A549 (cell line): ENCODE measurements around the gene SMARCA4. TPM values are rescaled to one million over a fixed set of nuclear protein-coding genes. Genes with fewer than 3 reads are reported as not detected.

Experiments
- ATAC-seq, 2 experiments: fragments of 200-7000 bp in 1 of 2; fragments of >200 bp in 1 of 2; cut with Nextera tagmentation in 1 of 2; cut with Tn5 transposase in 1 of 2; 3 replicates each; pipeline versions ENCODE4 v1.8.0 to v1.9.1; 2018 to 2020; ENCODE audit warnings: mild to moderate bottlenecking in 1 of 2, moderate library complexity in 1 of 2
- CTCF ChIA-PET: fragments of 300-600 bp; sonication (Branson Sonifier 250); formaldehyde crosslinking; extraction: SDS; loops from one replicate; lab custom pipeline; 2021; ENCODE audit warnings: antibody characterized with exemption, inconsistent platforms; lab: Yijun Ruan, JAX
- POLR2A ChIA-PET: fragments of 350-600 bp; formaldehyde crosslinking; extraction: SDS; loops from one replicate; lab custom pipeline; 2021; ENCODE audit warnings: antibody characterized with exemption, inconsistent platforms; lab: Yijun Ruan, JAX
- DNase-seq, 2 experiments: peaks; one replicate each; pipeline versions ENCODE4 v3.0.0 to v3.0.0-alpha.2; 2011 to 2016; ENCODE audit warnings: low read depth in 1 of 2, low spot score in 1 of 2
- FAIRE-seq: peaks from 2 replicates; lab custom pipeline; 2011; peaks lifted over from hg19 to GRCh38; lab: Jason Lieb, UNC
- H3K27ac ChIP-seq, 2 experiments: fragments of >200 bp; sonication (Bioruptor Twin); formaldehyde crosslinking; 3 replicates each; pipeline ENCODE4 v1.5.1; 2016 to 2017
- H3K4me1 ChIP-seq: fragments of >200 bp; sonication (Bioruptor Twin); formaldehyde crosslinking; 3 replicates; pipeline ENCODE4 v1.6.1; 2016
- H3K4me2 ChIP-seq: fragments of >200 bp; sonication (Bioruptor Twin); formaldehyde crosslinking; 3 replicates; pipeline ENCODE4 v1.6.1; 2016
- H3K4me3 ChIP-seq: fragments of >200 bp; sonication (Bioruptor Twin); formaldehyde crosslinking; 3 replicates; pipeline ENCODE4 v1.5.1; 2016
- H3K9me3 ChIP-seq: fragments of >200 bp; sonication (Bioruptor Twin); formaldehyde crosslinking; 3 replicates; pipeline ENCODE4 v1.6.1; 2016
- CBX2 ChIP-seq: fragments of 200-600 bp; sonication (generic); IDR thresholded peaks from 2 replicates; pipeline ENCODE4 v1.6.1; 2016; ENCODE audit warnings: low read depth, mild to moderate bottlenecking, borderline replicate concordance
- CBX8 ChIP-seq: fragments of 200-600 bp; sonication (generic); IDR thresholded peaks from 2 replicates; pipeline ENCODE4 v1.6.1; 2016
- CHD2 ChIP-seq: fragments of 150-350 bp; IDR thresholded peaks from 2 replicates; pipeline ENCODE4 v1.6.1; 2014; ENCODE audit warnings: low read length; ENCODE audit not compliant: partially characterized antibody
- CHD4 ChIP-seq: fragments of 200-600 bp; sonication (generic); IDR thresholded peaks from 2 replicates; pipeline ENCODE4 v1.6.1; 2016; ENCODE audit warnings: antibody characterized with exemption, mild to moderate bottlenecking, borderline replicate concordance
- EHMT2 ChIP-seq: fragments of 200-600 bp; sonication (generic); IDR thresholded peaks from 2 replicates; pipeline ENCODE4 v1.6.1; 2016; ENCODE audit warnings: antibody characterized with exemption, low read depth, mild to moderate bottlenecking, moderate library complexity
- EP300 ChIP-seq, 2 experiments: fragments of >200 bp; sonication (Bioruptor Twin); formaldehyde crosslinking; IDR thresholded peaks; 2 replicates in 1 of 2; 3 replicates in 1 of 2; pipeline ENCODE4 v1.6.1; 2016 to 2017
- ESRRA ChIP-seq: fragments of 150-350 bp; IDR thresholded peaks from 2 replicates; pipeline ENCODE4 v1.6.1; 2014; ENCODE audit warnings: mild to moderate bottlenecking, low read length, borderline replicate concordance
- FOSB ChIP-seq: fragments of 250-450 bp; sonication (Bioruptor Pico); IDR thresholded peaks from 2 replicates; pipeline ENCODE4 v1.5.0; 2020; ENCODE audit warnings: mild to moderate bottlenecking, moderate library complexity
- HDAC2 ChIP-seq: fragments of 200-600 bp; sonication (generic); IDR thresholded peaks from 2 replicates; pipeline ENCODE4 v1.6.1; 2016
- HOXA7 ChIP-seq: fragments of 250-450 bp; sonication (Bioruptor Pico); IDR thresholded peaks from 2 replicates; pipeline ENCODE4 v1.5.0; 2020; ENCODE audit warnings: mild to moderate bottlenecking, moderate library complexity
- HOXB13 ChIP-seq: fragments of 250-450 bp; sonication (Bioruptor Pico); IDR thresholded peaks from 2 replicates; pipeline ENCODE4 v1.5.0; 2020; ENCODE audit warnings: low read depth, mild to moderate bottlenecking, moderate library complexity
- HOXB5 ChIP-seq: fragments of 250-450 bp; sonication (Bioruptor Pico); IDR thresholded peaks from 2 replicates; pipeline ENCODE4 v1.5.0; 2020; ENCODE audit warnings: mild to moderate bottlenecking, moderate library complexity
- JUN ChIP-seq, 2 experiments: fragments of >200 bp; sonication (Bioruptor Twin); formaldehyde crosslinking; IDR thresholded peaks; 2 replicates in 1 of 2; 3 replicates in 1 of 2; pipeline ENCODE4 v1.6.1; 2016 to 2017
- JUNB ChIP-seq: fragments of >200 bp; sonication (Bioruptor Twin); formaldehyde crosslinking; IDR thresholded peaks from 2 replicates; pipeline ENCODE4 v1.6.1; 2016
- KDM1A ChIP-seq: fragments of 200-600 bp; sonication (generic); IDR thresholded peaks from 2 replicates; pipeline ENCODE4 v1.6.1; 2016; ENCODE audit warnings: low read depth, mild to moderate bottlenecking
- KDM5A ChIP-seq: fragments of 200-600 bp; sonication (generic); IDR thresholded peaks from 2 replicates; pipeline ENCODE4 v1.6.1; 2016; ENCODE audit warnings: antibody characterized with exemption, mild to moderate bottlenecking
- MAZ ChIP-seq: fragments of 150-350 bp; IDR thresholded peaks from 2 replicates; pipeline ENCODE4 v1.6.1; 2014; ENCODE audit warnings: antibody characterized with exemption, low read depth, low read length, borderline replicate concordance
- NR3C1 ChIP-seq: fragments of >200 bp; sonication (Bioruptor Twin); formaldehyde crosslinking; IDR thresholded peaks from 3 replicates; pipeline ENCODE4 v1.6.1; 2017
- PHF8 ChIP-seq: fragments of 200-600 bp; sonication (generic); IDR thresholded peaks from 2 replicates; pipeline ENCODE4 v1.6.1; 2016; ENCODE audit warnings: low read depth, mild to moderate bottlenecking, antibody characterized with exemption, moderate library complexity, borderline replicate concordance
- POLR2A ChIP-seq: IDR thresholded peaks from 2 replicates; pipeline ENCODE4 v1.6.1; 2012; ENCODE audit warnings: mild to moderate bottlenecking, low read length
- RARB ChIP-seq: fragments of 250-450 bp; sonication (Bioruptor Pico); IDR thresholded peaks from 2 replicates; pipeline ENCODE4 v1.8.0; 2021; ENCODE audit warnings: mild to moderate bottlenecking, moderate library complexity
- SMC3 ChIP-seq: fragments of >200 bp; sonication (Bioruptor Twin); formaldehyde crosslinking; IDR thresholded peaks from 3 replicates; pipeline ENCODE4 v1.6.1; 2018; ENCODE audit warnings: inconsistent platforms
- SREBF2 ChIP-seq: fragments of 450-650 bp; IDR thresholded peaks from 2 replicates; pipeline ENCODE4 v1.6.1; 2014; ENCODE audit warnings: mild to moderate bottlenecking, moderate library complexity
- TFCP2L1 ChIP-seq: fragments of 250-450 bp; sonication (Bioruptor Pico); IDR thresholded peaks from 2 replicates; pipeline ENCODE4 v1.5.0; 2021; ENCODE audit warnings: mild to moderate bottlenecking
- TP53 ChIP-seq: fragments of 250-450 bp; sonication (Bioruptor Pico); IDR thresholded peaks from 2 replicates; pipeline ENCODE4 v1.5.0; 2021; ENCODE audit warnings: mild to moderate bottlenecking, moderate library complexity
- ZNF302 ChIP-seq: fragments of 250-450 bp; sonication (Bioruptor Pico); IDR thresholded peaks from 2 replicates; pipeline ENCODE4 v1.9.0; 2021; ENCODE audit warnings: inconsistent platforms, mild to moderate bottlenecking, moderate library complexity
- WGBS: methylation state at CpG from one replicate; pipeline ENCODE4 v1.1.6; 2017; ENCODE audit errors: missing lambda C conversion rate; 5-methylcytosine and 5-hydroxymethylcytosine counted together
- polyA plus RNA-seq, 4 experiments: library from polyadenylated mRNA; depleted of rRNA in 3 of 4; stranded (reverse); fragments of >200 nt; fragmentation: RNase III in 1 of 4; extraction: RNeasy Plus Mini Kit Qiagen cat#74134 plus additional on column Dnase treatment in 1 of 4; gene quantifications; 2 replicates in 3 of 4; 3 replicates in 1 of 4; pipeline ENCODE4 v1.2.3, GENCODE V29; 2011 to 2017
- TF ChIP-seq, protein P1 (sequence below): IDR thresholded peaks from 2 replicates; pipeline ENCODE4 v1.6.1; 2012
- TF ChIP-seq, protein P2 (sequence below): fragments of >200 bp; sonication (Bioruptor Twin); formaldehyde crosslinking; IDR thresholded peaks from 2 replicates; pipeline ENCODE4 v1.6.1; 2016
- TF ChIP-seq, protein P3 (sequence below): IDR thresholded peaks from 2 replicates; pipeline ENCODE4 v1.6.1; 2012; ENCODE audit warnings: low read depth, borderline replicate concordance
- TF ChIP-seq, protein P4 (sequence below): fragments of 150-350 bp; IDR thresholded peaks from 2 replicates; pipeline ENCODE4 v1.6.1; 2014; ENCODE audit warnings: low read depth, mild to moderate bottlenecking, low read length
- TF ChIP-seq, protein P5 (sequence below): fragments of 250-450 bp; sonication (Bioruptor Pico); IDR thresholded peaks from 2 replicates; pipeline ENCODE4 v1.5.0; 2021; ENCODE audit warnings: mild to moderate bottlenecking, moderate library complexity, borderline replicate concordance

SMARCA4 gene
- polyA plus RNA-seq, 2 of the 4 experiments (the other 2 are of a cell fraction): 8.1 to 11.9 TPM

DNA sequence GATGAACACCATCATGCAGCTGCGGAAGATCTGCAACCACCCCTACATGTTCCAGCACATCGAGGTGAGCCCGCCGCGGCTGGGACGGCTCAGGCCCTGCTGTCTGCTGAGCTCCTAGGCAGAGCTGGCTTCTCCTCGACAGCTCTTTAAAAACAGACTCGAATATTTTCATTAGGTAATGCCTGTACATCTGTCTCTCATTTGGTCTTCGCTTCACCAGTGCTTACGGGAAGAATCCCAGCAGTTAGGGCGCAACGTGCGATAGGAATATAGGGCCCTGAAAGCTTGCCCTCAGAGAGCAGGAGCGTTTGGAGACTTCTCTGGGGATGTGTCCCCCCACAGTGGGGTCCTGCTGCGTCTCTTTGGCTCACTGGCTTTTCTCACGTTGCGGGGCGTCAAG lies 64.6 kb downstream of the SMARCA4 start:
- Histone ChIP-seq H3K4me1 (no peaks in the 10 kb centered on the region), H3K27ac (no peak overlapping the region), H3K4me3 (no peak overlapping the region), H3K9me3 (no peaks in the 10 kb centered on the region), H3K4me2 (no peak overlapping the region)
- 88% methylated on average over 11 of the region's 18 CpGs for WGBS
- ATAC-seq (no peak), FAIRE-seq (no peak), DNase-seq (no peak)
- no peak for TF ChIP-seq HOXB5
- no peak for TF ChIP-seq TFCP2L1
- no peak for TF ChIP-seq KDM5A
- no peak for TF ChIP-seq MAZ
- no peak for TF ChIP-seq KDM1A
- TF ChIP-seq ZNF302 (CRISPR knock-in tag): no peak
- TF ChIP-seq NR3C1: no peak
- no peak for TF ChIP-seq CHD4
- TF ChIP-seq, protein P1, sequence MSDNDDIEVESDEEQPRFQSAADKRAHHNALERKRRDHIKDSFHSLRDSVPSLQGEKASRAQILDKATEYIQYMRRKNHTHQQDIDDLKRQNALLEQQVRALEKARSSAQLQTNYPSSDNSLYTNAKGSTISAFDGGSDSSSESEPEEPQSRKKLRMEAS: no peak
- no peak for TF ChIP-seq JUN (IDR thresholded peaks at IDR 0.05)
- no peak for TF ChIP-seq HOXA7
- TF ChIP-seq EHMT2: no peak
- no peak for TF ChIP-seq RARB (CRISPR knock-in tag)
- TF ChIP-seq JUNB: no peak
- TF ChIP-seq, protein P2, sequence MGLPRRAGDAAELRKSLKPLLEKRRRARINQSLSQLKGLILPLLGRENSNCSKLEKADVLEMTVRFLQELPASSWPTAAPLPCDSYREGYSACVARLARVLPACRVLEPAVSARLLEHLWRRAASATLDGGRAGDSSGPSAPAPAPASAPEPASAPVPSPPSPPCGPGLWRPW: no peak
- TF ChIP-seq CHD2: no peak
- no peak for TF ChIP-seq HDAC2
- TF ChIP-seq FOSB (CRISPR knock-in tag): no peak
- TF ChIP-seq POLR2A: no peak
- CTCF ChIA-PET: no interaction called here
- POLR2A ChIA-PET: no interaction called here

DNA sequence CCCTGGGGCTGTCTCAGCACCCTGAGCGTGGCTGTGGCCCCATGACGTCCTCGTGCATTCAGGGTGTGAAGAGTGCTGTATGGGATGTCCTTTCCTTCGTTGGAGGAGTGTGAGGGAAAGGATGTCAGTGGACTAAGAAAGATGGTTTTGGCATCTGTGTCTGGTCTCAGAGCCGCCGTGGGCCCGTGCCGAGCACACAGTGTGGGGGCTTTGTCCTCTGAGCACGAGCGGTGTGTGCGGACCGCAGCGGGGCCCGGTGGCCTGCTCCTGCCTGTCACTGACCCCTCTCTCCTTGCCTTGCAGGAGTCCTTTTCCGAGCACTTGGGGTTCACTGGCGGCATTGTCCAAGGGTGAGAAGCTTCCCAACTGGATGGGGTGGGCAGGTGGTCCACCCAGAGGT lies 65.2 kb downstream of the SMARCA4 start:
- no peaks in the 10 kb centered on the region for H3K4me1 ChIP-seq
- TF ChIP-seq ESRRA (no peak), SMC3 (no peak), FOSB (CRISPR knock-in tag) (no peak), CBX2 (no peak), PHF8 (no peak), RARB (CRISPR knock-in tag) (no peak), HOXA7 (no peak), TP53 (CRISPR knock-in tag) (no peak), HDAC2 (no peak), JUN (IDR thresholded peaks at IDR 0.05) (no peak), CHD2 (no peak), EP300 (IDR thresholded peaks at IDR 0.05) (no peak), CBX8 (no peak), HOXB5 (no peak), HOXB13 (CRISPR knock-in tag) (no peak), SREBF2 (no peak)
- TF ChIP-seq, protein P3, sequence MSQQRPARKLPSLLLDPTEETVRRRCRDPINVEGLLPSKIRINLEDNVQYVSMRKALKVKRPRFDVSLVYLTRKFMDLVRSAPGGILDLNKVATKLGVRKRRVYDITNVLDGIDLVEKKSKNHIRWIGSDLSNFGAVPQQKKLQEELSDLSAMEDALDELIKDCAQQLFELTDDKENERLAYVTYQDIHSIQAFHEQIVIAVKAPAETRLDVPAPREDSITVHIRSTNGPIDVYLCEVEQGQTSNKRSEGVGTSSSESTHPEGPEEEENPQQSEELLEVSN: no peak
- TF ChIP-seq, protein P4, sequence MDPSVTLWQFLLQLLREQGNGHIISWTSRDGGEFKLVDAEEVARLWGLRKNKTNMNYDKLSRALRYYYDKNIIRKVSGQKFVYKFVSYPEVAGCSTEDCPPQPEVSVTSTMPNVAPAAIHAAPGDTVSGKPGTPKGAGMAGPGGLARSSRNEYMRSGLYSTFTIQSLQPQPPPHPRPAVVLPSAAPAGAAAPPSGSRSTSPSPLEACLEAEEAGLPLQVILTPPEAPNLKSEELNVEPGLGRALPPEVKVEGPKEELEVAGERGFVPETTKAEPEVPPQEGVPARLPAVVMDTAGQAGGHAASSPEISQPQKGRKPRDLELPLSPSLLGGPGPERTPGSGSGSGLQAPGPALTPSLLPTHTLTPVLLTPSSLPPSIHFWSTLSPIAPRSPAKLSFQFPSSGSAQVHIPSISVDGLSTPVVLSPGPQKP: no peak
- TF ChIP-seq, protein P5, sequence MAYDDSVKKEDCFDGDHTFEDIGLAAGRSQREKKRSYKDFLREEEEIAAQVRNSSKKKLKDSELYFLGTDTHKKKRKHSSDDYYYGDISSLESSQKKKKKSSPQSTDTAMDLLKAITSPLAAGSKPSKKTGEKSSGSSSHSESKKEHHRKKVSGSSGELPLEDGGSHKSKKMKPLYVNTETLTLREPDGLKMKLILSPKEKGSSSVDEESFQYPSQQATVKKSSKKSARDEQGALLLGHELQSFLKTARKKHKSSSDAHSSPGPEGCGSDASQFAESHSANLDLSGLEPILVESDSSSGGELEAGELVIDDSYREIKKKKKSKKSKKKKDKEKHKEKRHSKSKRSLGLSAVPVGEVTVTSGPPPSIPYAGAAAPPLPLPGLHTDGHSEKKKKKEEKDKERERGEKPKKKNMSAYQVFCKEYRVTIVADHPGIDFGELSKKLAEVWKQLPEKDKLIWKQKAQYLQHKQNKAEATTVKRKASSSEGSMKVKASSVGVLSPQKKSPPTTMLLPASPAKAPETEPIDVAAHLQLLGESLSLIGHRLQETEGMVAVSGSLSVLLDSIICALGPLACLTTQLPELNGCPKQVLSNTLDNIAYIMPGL (CRISPR knock-in tag): no peak
- FAIRE-seq (no peak), ATAC-seq (no peak), DNase-seq (no peak)
- WGBS: 82% methylated on average over 16 of the region's 16 CpGs
- POLR2A ChIA-PET: no interaction called here
- no peak overlapping the region for H3K4me3 ChIP-seq
- H3K27ac ChIP-seq: no peak overlapping the region
- CTCF ChIA-PET: no interaction called here
- no peaks in the 10 kb centered on the region for H3K9me3 ChIP-seq
- no peak overlapping the region for H3K4me2 ChIP-seq
